ENCODE data around the gene DNAL4. TPM values are rescaled to one million over a fixed set of nuclear protein-coding genes. Genes with fewer than 3 reads are reported as not detected.

The DNAL4 gene
- total and polyA plus RNA-seq, 2 of the 4 experiments (the other 2 are of a cell fraction): 6.1 to 12.1 TPM

GRCh38 chr22:38795569-38795968 lies 1.6 kb upstream of the DNAL4 start:
- no peak overlapping the region for H2BK120ac ChIP-seq (ENCODE audit: low read depth, low read length)
- H3K27ac ChIP-seq (ENCODE audit: insufficient read depth, low read length): no peak overlapping the region
- peaks cover 6% of the 10 kb centered on the region for H3K27me3 ChIP-seq (ENCODE audit: control insufficient read depth, insufficient read depth, low read length)
- H3K36me3 ChIP-seq (ENCODE audit: control insufficient read depth, insufficient read depth, low read length): no peaks in the 10 kb centered on the region
- no peak for ATAC-seq (ENCODE audit: low read depth)
- no peak overlapping the region for H2BK20ac ChIP-seq (ENCODE audit: low read depth, low read length)
- H4K20me1 ChIP-seq (ENCODE audit: insufficient read depth, low read length): no peaks in the 10 kb centered on the region
- intact Hi-C loops (cut with micrococcal nuclease): no loop called here
- peaks cover 9% of the 10 kb centered on the region; the same call in 1 of the 2 replicates for H3K9me1 ChIP-seq (ENCODE audit: insufficient read depth, low read length)
- H3K23ac ChIP-seq (ENCODE audit: low read depth, low read length): no peak overlapping the region
- no peak overlapping the region for H2AK5ac ChIP-seq (ENCODE audit: low read depth, low read length)
- H2BK15ac ChIP-seq (ENCODE audit: low read depth, low read length): no peak overlapping the region
- in situ Hi-C loops (cut with MboI; ENCODE audit: low sequenced_read_pairs): no loop called here
- no peak for DNase-seq
- BruUV-seq (replicated peaks): no TSS peak
- no peak overlapping the region for H3K14ac ChIP-seq (replicated peaks; ENCODE audit: low read depth, low read length)
- no peak overlapping the region for H3K9ac ChIP-seq (ENCODE audit: low read depth, low read length)
- TF ChIP-seq USF2 (IDR thresholded peaks at IDR 0.05; ENCODE audit: low read depth, low read length) (no peak), SMC3 (IDR thresholded peaks at IDR 0.05; ENCODE audit: low read depth, low read length) (no peak), RFX5 (IDR thresholded peaks at IDR 0.05; ENCODE audit: low read depth, low read length) (no peak), FOS (IDR thresholded peaks at IDR 0.05; ENCODE audit: low read depth, low read length) (no peak), BHLHE40 (IDR thresholded peaks at IDR 0.05; ENCODE audit: low read depth, low read length) (no peak), MAFK (IDR thresholded peaks at IDR 0.05; ENCODE audit: low read depth, low read length) (no peak), RCOR1 (IDR thresholded peaks at IDR 0.05; ENCODE audit: insufficient replicate concordance, low read length) (no peak), RAD21 (IDR thresholded peaks at IDR 0.05; ENCODE audit: low read length) (no peak), ELK1 (IDR thresholded peaks at IDR 0.05; ENCODE audit: borderline replicate concordance, low read depth, low read length) (no peak), CHD1 (IDR thresholded peaks at IDR 0.05; ENCODE audit: low read depth, low read length) (no peak)
- H4K8ac ChIP-seq (ENCODE audit: low read depth in 2 of 2, low read length in 2 of 2): no peak overlapping the region
- H2AFZ ChIP-seq (replicated peaks; ENCODE audit: low read length, poor library complexity): no peak overlapping the region
- no peak overlapping the region for H2BK5ac ChIP-seq (ENCODE audit: low read depth, low read length, poor library complexity, severe bottlenecking)
- H3K18ac ChIP-seq (ENCODE audit: low read depth, low read length): no peak overlapping the region
- H3K4ac ChIP-seq (ENCODE audit: low read depth, low read length): no peak overlapping the region
- 35% methylated on average over 3 of the region's 4 CpGs; no CpG with 5 or more reads in 1 of the 2 experiments for WGBS, 2 experiments (ENCODE audit: extremely low coverage in 2 of 2, insufficient read length in 1 of 2)
- H4K91ac ChIP-seq (ENCODE audit: insufficient read depth, low read depth, low read length): no peak overlapping the region
- peaks cover 3% of the 10 kb centered on the region for H3K4me1 ChIP-seq (ENCODE audit: control insufficient read depth, insufficient read depth, low read length)
- dilution Hi-C loops (cut with HindIII; ENCODE audit: low sequenced_read_pairs, unreplicated experiment): no loop called here
- POLR2A ChIA-PET (ENCODE audit: unreplicated experiment): no interaction called here
- CTCF ChIA-PET: no interaction called here
- no peak overlapping the region for H3K56ac ChIP-seq (ENCODE audit: extremely low read depth, insufficient read depth, low read length)
- no peak overlapping the region for H4K5ac ChIP-seq (ENCODE audit: low read depth, low read length)
- H3K79me1 ChIP-seq (ENCODE audit: low read depth in 1 of 2, low read length in 2 of 2): peaks cover 6 to 15% of the 10 kb centered on the region in 2 experiments; a peak in 3 of 4 replicates
- H3K4me2 ChIP-seq (ENCODE audit: low read depth, low read length): no peak overlapping the region
- no peak overlapping the region for H2AK9ac ChIP-seq (replicated peaks; ENCODE audit: low read depth, low read length, poor library complexity)
- peaks cover 4% of the 10 kb centered on the region; the same call in 1 of the 2 replicates for H3K9me3 ChIP-seq (ENCODE audit: control insufficient read depth, insufficient read depth, low read length)
- H3K4me3 ChIP-seq (ENCODE audit: insufficient read depth, low read depth, low read length): no peak overlapping the region
